HG02642 (cell line): ENCODE results near the gene TP53I11.

Source experiments
- ATAC-seq: cut with Tn5 transposase; IDR thresholded peaks from one replicate; pipeline ENCODE4 v1.9.1; 2021; ENCODE audit warnings: mild to moderate bottlenecking; ENCODE audit not compliant: unreplicated experiment, poor library complexity

TP53I11 gene

GRCh38 chr11:44960200-44960845, 9.6 kb upstream of the TP53I11 start:
- no peak for ATAC-seq

DNA sequence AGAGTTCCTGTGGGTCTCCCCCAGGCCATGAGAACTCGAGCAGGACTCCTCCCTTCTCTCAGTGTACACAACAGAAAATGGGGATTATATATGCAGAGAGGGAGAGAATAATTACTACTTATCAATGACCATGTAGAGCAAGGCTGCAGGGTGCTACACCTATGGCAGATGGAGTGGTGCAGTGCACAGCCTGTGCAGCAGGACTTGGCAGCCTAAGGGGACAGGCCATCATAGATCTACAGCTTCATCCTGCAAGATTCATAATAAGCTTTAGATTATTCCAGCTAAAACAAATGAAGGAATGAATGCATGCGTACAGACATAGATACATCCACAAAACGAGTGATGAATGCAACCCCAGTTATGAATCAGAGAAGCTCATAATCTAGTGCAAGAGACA, 8.4 kb upstream of the TP53I11 start:
- ATAC-seq, result no peak

GRCh38 chr11:44957776-44958564, 7.3 kb upstream of the TP53I11 start:
- ATAC-seq, result no peak

DNA sequence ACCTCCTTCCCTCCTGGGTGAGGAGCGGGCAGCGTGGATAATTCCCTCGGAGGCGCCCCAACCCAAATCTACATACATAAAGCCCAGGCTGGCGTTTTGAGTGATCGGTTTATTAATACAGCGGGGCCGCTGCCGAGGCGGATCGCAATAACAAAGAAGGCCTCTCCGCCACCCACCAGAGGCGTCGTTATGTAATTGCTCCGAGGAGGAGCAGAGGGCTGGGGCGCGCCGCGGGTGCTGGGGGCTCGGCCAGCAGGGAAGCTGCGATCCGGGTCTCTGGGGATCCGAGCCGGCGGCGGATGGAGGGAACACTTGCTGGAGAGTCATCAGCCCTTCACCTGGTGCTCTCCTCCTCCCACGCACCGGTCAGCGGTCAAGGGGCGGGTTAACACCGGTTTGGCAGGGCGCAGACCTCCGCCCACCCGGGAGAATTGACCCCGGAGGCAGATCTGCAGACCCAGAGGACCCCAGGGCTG, 6.4 kb upstream of the TP53I11 start:
- ATAC-seq, result no peak

DNA sequence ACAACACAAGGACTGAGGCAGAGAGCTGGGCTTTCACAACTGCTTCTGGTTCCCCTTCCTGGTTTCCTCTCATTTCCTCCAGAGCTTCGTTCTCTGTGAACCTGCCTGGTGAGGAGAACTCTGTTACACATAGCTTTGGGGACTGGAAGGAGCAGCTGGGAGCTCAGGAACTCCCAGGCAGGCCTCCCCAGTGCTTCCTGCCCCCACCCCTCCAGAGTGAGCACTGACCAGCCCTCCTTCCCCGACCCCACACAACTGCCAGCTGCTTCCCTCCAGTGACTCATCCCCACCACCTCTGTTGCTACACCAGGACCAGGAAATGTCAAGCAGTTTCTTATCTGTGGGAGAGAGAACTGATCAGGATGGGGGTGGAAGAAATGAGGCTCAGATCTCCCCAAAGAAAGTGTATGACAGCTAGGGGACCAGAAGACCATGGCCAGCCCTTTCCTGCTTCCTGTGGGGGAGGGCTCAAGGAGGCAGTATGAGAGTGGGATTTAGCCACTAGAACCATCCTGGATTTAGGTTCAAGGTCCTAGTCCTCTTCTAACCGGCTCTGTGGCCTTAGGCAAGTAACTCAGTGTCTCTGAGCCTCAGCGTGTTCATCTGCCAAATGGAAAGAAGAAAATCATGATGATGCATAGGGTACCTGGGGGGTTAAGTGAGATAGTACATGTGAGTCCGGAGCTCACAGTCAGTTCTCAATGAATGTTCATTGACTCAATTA, 4.5 kb upstream of the TP53I11 start:
- ATAC-seq, result no peak

GRCh38 chr11:44954051-44954906, 3.6 kb upstream of the TP53I11 start:
- no peak for ATAC-seq

DNA sequence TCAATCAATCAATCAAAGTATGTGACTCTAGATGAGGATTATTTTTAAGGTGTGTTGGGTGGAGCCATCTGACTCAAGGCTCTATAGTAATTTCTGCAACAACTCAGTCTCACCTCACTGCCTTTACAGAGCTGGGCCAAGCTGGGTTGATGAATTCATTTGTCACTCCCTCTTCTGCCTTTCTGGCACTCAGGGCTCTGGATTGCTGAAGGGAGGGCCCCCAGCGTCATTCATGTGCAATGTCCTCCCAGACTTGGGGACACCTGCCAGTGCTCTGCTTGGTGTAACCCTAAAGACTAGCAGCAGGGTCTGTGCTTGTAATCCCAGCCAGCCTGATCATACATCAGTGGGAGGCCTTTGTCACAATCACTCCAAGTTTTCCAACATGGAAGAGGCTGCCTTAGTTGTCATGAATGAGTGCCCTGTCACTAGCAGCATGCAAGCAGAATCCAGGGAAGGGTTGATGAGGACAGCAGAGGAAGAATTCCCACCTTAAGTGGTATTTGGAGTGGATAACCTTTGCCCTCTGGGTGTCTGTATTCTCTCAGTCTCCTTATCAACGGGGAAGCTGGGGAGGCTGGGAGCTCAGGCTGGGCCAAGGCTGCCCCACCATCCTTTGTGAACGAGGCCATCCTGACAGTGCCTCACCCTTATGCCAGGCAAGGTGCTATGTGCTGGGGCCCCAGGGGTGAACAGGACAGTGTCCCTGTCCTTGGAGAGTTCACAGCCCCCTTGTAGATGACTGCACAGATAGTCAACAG, 2.0 kb upstream of the TP53I11 start:
- no peak for ATAC-seq

DNA sequence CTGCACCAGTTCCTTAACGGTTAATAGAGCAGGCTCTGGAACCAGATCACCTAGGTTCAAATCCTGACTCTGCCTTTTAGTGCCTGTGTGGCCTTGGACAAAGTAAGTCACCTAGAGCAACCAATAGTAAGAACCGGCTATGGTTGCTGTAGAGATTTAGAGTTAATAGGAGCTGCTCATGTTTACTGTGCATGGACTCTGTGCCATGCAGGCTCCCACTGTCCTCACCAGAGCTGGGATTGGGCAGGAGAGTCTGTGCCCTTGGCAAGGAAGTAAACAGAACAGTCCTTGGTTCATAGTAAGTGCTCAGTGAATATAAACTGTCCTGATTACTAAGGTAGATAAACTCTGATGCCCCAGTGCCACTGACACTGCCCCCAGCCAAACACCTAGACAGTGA, 1.4 kb upstream of the TP53I11 start:
- ATAC-seq, result no peak

- no peak for ATAC-seq
These were observed 555 bp downstream of the TP53I11 start for GRCh38 chr11:44950031-44950624.

- ATAC-seq, result no peak
These were observed 1.3 kb downstream of the TP53I11 start for GRCh38 chr11:44949160-44950030.

- ATAC-seq, result no peak
These were observed 2.5 kb downstream of the TP53I11 start for GRCh38 chr11:44948155-44948554.

DNA sequence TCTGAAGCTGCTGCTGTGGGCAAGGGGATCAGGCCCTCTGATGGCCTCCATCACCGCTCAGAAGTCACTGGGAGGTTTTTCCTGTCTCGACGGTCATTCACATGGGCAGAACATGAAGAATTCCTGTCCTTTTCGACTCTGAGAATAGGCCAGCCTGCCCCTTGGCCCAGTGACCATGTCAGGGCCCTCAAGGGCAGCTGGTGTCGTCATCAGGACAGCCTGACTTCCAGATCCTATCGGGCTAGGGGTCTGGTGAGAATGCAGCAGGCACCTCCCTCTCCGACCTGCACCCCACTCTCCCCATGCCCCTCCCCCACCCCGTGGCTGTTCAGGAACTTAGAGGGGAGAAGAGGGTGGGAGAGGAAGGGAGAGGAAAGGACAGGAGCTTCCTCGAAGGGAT, 3.6 kb downstream of the TP53I11 start:
- no peak for ATAC-seq

- no peak for ATAC-seq
These were observed 4.4 kb downstream of the TP53I11 start for GRCh38 chr11:44946263-44946662.

DNA sequence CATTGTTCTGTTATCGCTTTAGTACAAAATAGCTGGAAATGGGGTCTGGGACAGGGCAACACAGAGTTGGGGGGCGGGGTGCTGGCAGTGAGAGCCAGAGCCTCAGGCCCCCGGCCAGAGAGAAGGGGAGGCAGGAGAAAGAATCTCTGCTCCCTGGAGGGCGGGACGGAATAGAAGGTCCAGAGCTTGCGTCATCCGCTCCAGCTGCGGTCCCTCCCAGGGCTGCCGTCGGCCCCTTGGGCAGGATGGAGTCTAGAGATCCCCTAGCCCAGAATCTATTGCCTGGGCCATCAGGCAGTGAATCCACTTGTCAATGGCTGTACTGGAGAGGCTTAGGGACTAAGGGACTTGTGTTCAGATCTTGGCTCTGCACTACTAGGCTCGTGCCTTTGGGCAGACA, 5.0 kb downstream of the TP53I11 start:
- no peak for ATAC-seq

DNA sequence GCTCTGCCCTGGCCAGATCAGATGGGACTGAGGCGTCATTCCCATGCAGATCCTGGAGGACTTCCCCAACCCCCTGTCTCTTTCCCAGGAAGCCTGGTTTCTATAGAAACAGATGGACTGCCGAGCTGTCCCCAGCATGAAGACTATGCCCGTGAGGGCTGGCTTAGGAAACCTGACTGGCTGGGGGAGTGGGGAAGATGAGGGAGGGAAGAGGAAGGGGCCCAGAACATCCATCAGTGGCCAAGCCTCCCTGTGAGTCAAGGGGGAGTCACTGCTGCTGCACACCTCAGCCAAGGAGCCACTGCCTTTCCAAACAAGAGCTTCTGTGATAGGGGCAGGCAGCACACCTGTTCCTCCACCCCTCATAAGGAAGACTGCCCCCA, 5.8 kb downstream of the TP53I11 start:
- no peak for ATAC-seq

DNA sequence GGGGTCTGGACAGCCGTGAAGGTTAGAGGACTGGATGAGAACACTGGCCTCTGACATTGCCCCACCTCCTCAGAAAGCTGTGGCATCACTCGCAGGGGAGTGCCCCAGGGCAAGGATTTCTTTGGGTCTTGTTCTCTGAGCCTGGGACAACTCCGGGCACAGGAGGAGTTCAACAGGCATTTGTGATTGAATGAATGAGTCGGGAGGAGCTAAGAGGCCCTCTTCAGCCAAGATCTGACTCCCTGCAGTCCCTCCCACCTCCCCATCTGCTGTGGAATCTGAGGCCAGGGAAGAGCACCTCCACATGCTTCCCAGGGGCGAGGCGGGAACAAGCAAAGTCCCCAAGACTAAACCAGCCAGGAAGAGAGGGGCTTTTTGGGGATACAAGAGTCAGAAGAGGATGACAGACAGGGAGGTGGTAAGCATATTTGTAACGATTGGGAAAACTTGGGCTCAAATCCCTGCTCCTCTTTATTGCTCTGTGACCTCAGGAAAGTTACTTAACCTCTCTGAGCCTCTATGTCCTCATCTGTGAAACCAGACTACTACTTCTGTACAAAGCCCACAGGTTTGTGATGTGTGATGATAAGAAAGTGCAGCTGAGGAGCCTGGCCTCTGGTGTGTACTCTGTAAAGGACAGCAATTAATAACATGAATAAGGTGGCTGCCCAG, 6.4 kb downstream of the TP53I11 start:
- no peak for ATAC-seq

DNA sequence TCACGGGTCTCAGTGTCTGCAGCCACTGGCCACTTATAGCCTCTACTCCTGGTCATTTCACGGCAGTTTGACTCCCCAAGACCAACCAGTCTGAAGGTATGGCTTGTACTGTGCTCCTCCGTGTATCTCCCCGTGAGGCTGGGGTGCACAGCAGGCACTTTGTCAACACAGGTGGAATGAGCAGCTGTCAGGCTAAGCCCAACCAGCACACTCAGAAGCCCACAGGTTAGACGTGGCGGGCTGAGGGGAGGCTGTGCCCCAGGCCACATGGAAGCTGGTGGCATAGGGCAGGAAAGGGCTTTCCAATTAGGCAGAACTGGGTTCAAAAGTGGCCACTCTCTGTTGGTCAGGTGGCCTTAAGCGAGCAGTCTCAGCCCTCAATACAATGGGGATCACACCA, 7.0 kb downstream of the TP53I11 start:
- no peak for ATAC-seq

DNA sequence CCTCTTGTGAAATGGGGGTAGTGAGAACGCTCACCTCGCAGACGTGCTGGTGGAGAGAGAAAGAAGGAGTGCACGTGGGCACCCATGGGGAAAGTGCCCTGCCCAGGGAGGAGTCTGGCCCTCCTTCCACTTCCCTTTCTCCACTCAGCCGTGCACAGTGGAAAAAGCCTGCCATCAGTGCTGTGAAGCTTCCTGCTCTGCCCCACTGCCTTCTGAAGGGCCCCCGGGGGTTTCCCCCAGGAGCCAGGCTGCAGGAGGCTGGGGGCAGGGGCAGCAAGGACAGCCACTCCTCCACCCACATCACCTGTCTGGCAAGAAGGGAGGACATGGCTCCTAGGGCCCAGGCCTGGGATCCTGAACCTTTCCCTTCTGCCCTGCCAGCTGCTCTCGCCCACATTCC, 7.6 kb downstream of the TP53I11 start:
- peak; percentile 63 for ATAC-seq
